T-cell (primary cell): ENCODE measurements around the gene BMS1. TPM values are rescaled to one million over a fixed set of nuclear protein-coding genes. Genes with fewer than 3 reads are reported as not detected.
A peak's percentile ranks its signal among the peaks of the same experiment; 100 is the strongest.

Source experiments
- ATAC-seq, 4 experiments: fragments of 200-7000 bp in 3 of 4; fragments of 150-1000 bp in 1 of 4; cut with Tn5 transposase; replicated peaks in 1 of 4; 1 replicate in 3 of 4; 2 replicates in 1 of 4; pipeline ENCODE4 v1.10.0; 2021; ENCODE audit warnings: moderate library complexity in 3 of 4, mild to moderate bottlenecking in 2 of 4, moderate number of reproducible peaks in 1 of 4
- CTCF ChIA-PET, 2 donors: fragments of 300-600 bp; sonication (Branson Sonifier 250); formaldehyde crosslinking; loops; one replicate each; lab custom pipeline; 2022; ENCODE audit warnings: antibody characterized with exemption in 2 of 2; lab: Charles Lee
- POLR2A ChIA-PET, 2 donors: fragments of 300-600 bp; sonication (Branson Sonifier 250); formaldehyde crosslinking; loops; one replicate each; lab custom pipeline; 2022; ENCODE audit warnings: antibody characterized with exemption in 2 of 2; lab: Charles Lee
- DNase-seq, 35 experiments: peaks; one replicate each; pipeline versions ENCODE4 v3.0.0 to v3.0.0-alpha.2; 2013 to 2023
- H3K27ac ChIP-seq: one replicate; pipeline ENCODE4 v1.5.1; 2013; ENCODE audit warnings: low read length
- H3K27me3 ChIP-seq, 2 experiments: replicated peaks in 1 of 2; 1 replicate in 1 of 2; 2 replicates in 1 of 2; pipeline versions ENCODE4 v1.6.1 to v1.7.0; 2013; ENCODE audit warnings: low read length in 1 of 2, mixed read lengths in 1 of 2; ENCODE audit not compliant: control insufficient read depth in 2 of 2, insufficient read depth in 2 of 2; ENCODE audit errors: extremely low read depth in 1 of 2
- H3K36me3 ChIP-seq, 2 donors: 1 replicate in 1 of 2; 2 replicates in 1 of 2; pipeline versions ENCODE4 v1.6.1 to v1.7.0; 2013; ENCODE audit warnings: low read length in 1 of 2; ENCODE audit not compliant: control insufficient read depth in 2 of 2, insufficient read depth in 1 of 2; ENCODE audit errors: extremely low read depth in 1 of 2
- H3K4me1 ChIP-seq, 2 experiments: 1 replicate in 1 of 2; 2 replicates in 1 of 2; pipeline versions ENCODE4 v1.6.1 to v1.7.0; 2013; ENCODE audit warnings: low read length in 2 of 2, mixed read lengths in 1 of 2; ENCODE audit not compliant: insufficient read depth in 2 of 2, control insufficient read depth in 1 of 2; ENCODE audit errors: extremely low read depth in 1 of 2
- H3K4me3 ChIP-seq, 2 donors: 1 replicate in 1 of 2; 2 replicates in 1 of 2; pipeline versions ENCODE4 v1.5.1 to v1.7.0; 2013; ENCODE audit warnings: mild to moderate bottlenecking in 2 of 2, low read length in 1 of 2, moderate library complexity in 1 of 2; ENCODE audit not compliant: control insufficient read depth in 1 of 2; ENCODE audit errors: extremely low read depth in 1 of 2
- H3K9me3 ChIP-seq: 2 replicates; pipeline ENCODE4 v1.7.0; 2013
- H3K27ac Mint-ChIP-seq, 2 donors: one replicate each; pipeline ENCODE4 v1.8.0; 2020 to 2021; ENCODE audit warnings: mild to moderate bottlenecking in 2 of 2, mixed read lengths in 2 of 2
- H3K27me3 Mint-ChIP-seq, 2 donors: one replicate each; pipeline ENCODE4 v1.8.0; 2021 to 2022; ENCODE audit warnings: mixed read lengths in 2 of 2
- H3K36me3 Mint-ChIP-seq: one replicate; pipeline ENCODE4 v1.8.0; 2021; ENCODE audit warnings: mixed read lengths
- H3K4me1 Mint-ChIP-seq, 3 donors: one replicate each; pipeline ENCODE4 v1.8.0; 2020 to 2022; ENCODE audit warnings: mixed read lengths in 3 of 3, mild to moderate bottlenecking in 1 of 3
- H3K4me3 Mint-ChIP-seq, 3 donors: one replicate each; pipeline ENCODE4 v1.8.0; 2020 to 2022; ENCODE audit warnings: mild to moderate bottlenecking in 3 of 3, mixed read lengths in 3 of 3, moderate library complexity in 3 of 3
- H3K9me3 Mint-ChIP-seq, 3 donors: one replicate each; pipeline ENCODE4 v1.8.0; 2020 to 2022; ENCODE audit warnings: mixed read lengths in 3 of 3
- WGBS: methylation state at CpG from one replicate; pipeline ENCODE4 v1.1.5; 2013; ENCODE audit warnings: missing lambda C conversion rate; ENCODE audit not compliant: insufficient coverage; 5-methylcytosine and 5-hydroxymethylcytosine counted together
- total RNA-seq, 35 experiments: library from RNA in 6 of 35; stranded (reverse) in 6 of 35; fragments of 120-200 nt in 1 of 35; gene quantifications; one replicate each; pipeline versions ENCODE4 v1.2.1 to v1.2.4 and lab custom pipeline; 2013 to 2026

Gene BMS1
- total RNA-seq, 5 donors from 2014 or later (not counting 1 experiment from before 2014, with no cell fraction given) = 13.1 to 18.1 (median 16.4) TPM

GRCh38 chr10:42744134-42744701 is 38.4 kb upstream of the BMS1 start:
- no CpG with 5 or more reads among the region's 3 CpGs for WGBS
- Histone ChIP-seq H3K4me3 (no peak overlapping the region), H3K27ac (no peak overlapping the region), H3K9me3 (no peaks in the 10 kb centered on the region), H3K36me3 (no peaks in the 10 kb centered on the region), H3K27me3 (peaks cover 0 to 15% of the 10 kb centered on the region in 2 experiments), H3K4me1 (no peaks in the 10 kb centered on the region)
- DNase-seq = no peak
- CTCF ChIA-PET = no interaction called here
- ATAC-seq = no peak
- Mint-ChIP-seq H3K27me3 (peaks cover 15 to 20% of the 10 kb centered on the region in 2 donors), H3K4me3 (no peak overlapping the region), H3K36me3 (peaks cover 4% of the 10 kb centered on the region), H3K4me1 (no peaks in the 10 kb centered on the region), H3K9me3 (peaks cover 5 to 20% (median 20%) of the 10 kb centered on the region in 3 donors), H3K27ac (no peak overlapping the region)
- POLR2A ChIA-PET = no interaction called here

- no peaks in the 10 kb centered on the region for H3K9me3 ChIP-seq
- WGBS = 5% methylated on average over 27 of the region's 28 CpGs
- peaks cover 0 to 26% of the 10 kb centered on the region in 2 experiments for H3K4me1 ChIP-seq
- H3K27me3 ChIP-seq = peaks cover 6 to 70% of the 10 kb centered on the region in 2 experiments
- POLR2A ChIA-PET = no interaction called here
- CTCF ChIA-PET = no interaction called here
- H3K4me3 ChIP-seq = peak overlapping the region; percentile 34 to 45
- H3K36me3 Mint-ChIP-seq = no peaks in the 10 kb centered on the region
- DNase-seq (peak in 34 of 35 experiments; percentile 11 to 68 (median 48)), ATAC-seq (peak; percentile 60 to 75 (median 64))
- peaks cover 9 to 14% (median 12%) of the 10 kb centered on the region in 3 donors for H3K4me1 Mint-ChIP-seq
- H3K9me3 Mint-ChIP-seq = no peaks in the 10 kb centered on the region
- H3K27ac ChIP-seq = no peak overlapping the region
- H3K27ac Mint-ChIP-seq = no peak overlapping the region
- H3K4me3 Mint-ChIP-seq = peak overlapping the region; percentile 77 to 84 (median 79)
- H3K36me3 ChIP-seq = no peaks in the 10 kb centered on the region
- H3K27me3 Mint-ChIP-seq = peaks cover 58% of the 10 kb centered on the region in 2 donors
Observed at GRCh38 chr10:42753126-42753506, 29.5 kb upstream of the BMS1 start.

GRCh38 chr10:42753507-42754154 is 29.0 kb upstream of the BMS1 start:
- H3K4me1 ChIP-seq = peaks cover 0 to 26% of the 10 kb centered on the region in 2 experiments
- Mint-ChIP-seq H3K27me3 (peaks cover 54 to 58% of the 10 kb centered on the region in 2 donors), H3K36me3 (no peaks in the 10 kb centered on the region), H3K9me3 (no peaks in the 10 kb centered on the region), H3K4me3 (peak overlapping the region; percentile 77 to 84 (median 79)), H3K27ac (no peak overlapping the region), H3K4me1 (peaks cover 9 to 14% (median 12%) of the 10 kb centered on the region in 3 donors)
- H3K9me3 ChIP-seq = no peaks in the 10 kb centered on the region
- H3K27me3 ChIP-seq = peaks cover 6 to 75% of the 10 kb centered on the region in 2 experiments
- peak in 1 of 35 experiments; percentile 2 for DNase-seq
- no peaks in the 10 kb centered on the region for H3K36me3 ChIP-seq
- no peak overlapping the region for H3K27ac ChIP-seq
- H3K4me3 ChIP-seq = peak overlapping the region; percentile 34 to 45
- WGBS = 2% methylated on average over 37 of the region's 51 CpGs
- ChIA-PET CTCF (interaction anchor here in 1 of 2 donors (0.7 kb wide), 1 partner anchor 351 kb away, joined by 3 read pairs; no protein-coding TSS in a partner anchor), POLR2A (no interaction called here)
- peak in 3 of 4 experiments; percentile 6 to 31 (median 14) for ATAC-seq

- Mint-ChIP-seq H3K9me3 (no peaks in the 10 kb centered on the region), H3K4me3 (peak overlapping the region; percentile 77 to 84 (median 79)), H3K36me3 (no peaks in the 10 kb centered on the region), H3K27ac (no peak overlapping the region), H3K27me3 (peaks cover 51 to 58% of the 10 kb centered on the region in 2 donors), H3K4me1 (peaks cover 9 to 14% (median 12%) of the 10 kb centered on the region in 3 donors)
- H3K9me3 ChIP-seq = no peaks in the 10 kb centered on the region
- no peak overlapping the region for H3K27ac ChIP-seq
- ATAC-seq (peak; percentile 52 to 76 (median 64)), DNase-seq (peak in 24 of 35 experiments; percentile 8 to 42 (median 22))
- peaks cover 6 to 75% of the 10 kb centered on the region in 2 experiments for H3K27me3 ChIP-seq
- H3K4me1 ChIP-seq = peaks cover 0 to 26% of the 10 kb centered on the region in 2 experiments
- WGBS = 3% methylated on average over 89 of the region's 89 CpGs
- peak overlapping the region; percentile 34 to 45 for H3K4me3 ChIP-seq
- POLR2A ChIA-PET = no interaction called here
- no peaks in the 10 kb centered on the region for H3K36me3 ChIP-seq
- CTCF ChIA-PET = interaction anchor here in 1 of 2 donors (0.7 kb wide), 1 partner anchor 350 kb away, joined by 3 read pairs; no protein-coding TSS in a partner anchor
Observed at GRCh38 chr10:42754155-42755027, 28.2 kb upstream of the BMS1 start.

GRCh38 chr10:42755028-42755451 is 27.6 kb upstream of the BMS1 start:
- 8% methylated on average over 39 of the region's 45 CpGs for WGBS
- Histone ChIP-seq H3K27ac (no peak overlapping the region), H3K27me3 (peaks cover 6 to 73% of the 10 kb centered on the region in 2 experiments), H3K9me3 (no peaks in the 10 kb centered on the region), H3K36me3 (no peaks in the 10 kb centered on the region), H3K4me3 (no peak overlapping the region), H3K4me1 (peaks cover 0 to 26% of the 10 kb centered on the region in 2 experiments)
- no peak overlapping the region for H3K27ac Mint-ChIP-seq
- H3K36me3 Mint-ChIP-seq = no peaks in the 10 kb centered on the region
- ChIA-PET CTCF (no interaction called here), POLR2A (no interaction called here)
- H3K9me3 Mint-ChIP-seq = no peaks in the 10 kb centered on the region
- DNase-seq (peak in 1 of 35 experiments; percentile 4), ATAC-seq (no peak)
- peak overlapping the region in 2 of 3 donors; percentile 53 to 84 for H3K4me3 Mint-ChIP-seq
- H3K27me3 Mint-ChIP-seq = peaks cover 50 to 54% of the 10 kb centered on the region in 2 donors
- H3K4me1 Mint-ChIP-seq = peaks cover 9 to 14% (median 12%) of the 10 kb centered on the region in 3 donors
